Adrenal gland (tissue), 5 donors: ENCODE results near the gene RNF31.

Source experiments
- CTCF ChIP-seq, 6 experiments: fragments of 450-650 bp in 4 of 6; fragments of 200-600 bp in 2 of 6; sonication (generic) in 1 of 6; IDR thresholded peaks; 1 replicate in 5 of 6; 2 replicates in 1 of 6; pipeline versions ENCODE4 v1.5.1 to v1.8.0; 2016 to 2021; ENCODE audit warnings: antibody characterized with exemption in 6 of 6, mild to moderate bottlenecking in 2 of 6, moderate library complexity in 1 of 6
- POLR2A ChIP-seq, 2 donors: fragments of 450-650 bp; IDR thresholded peaks; one replicate each; pipeline ENCODE4 v1.6.1; 2017; ENCODE audit warnings: antibody characterized with exemption in 2 of 2, mild to moderate bottlenecking in 2 of 2, moderate library complexity in 1 of 2
- donor health status: DM: no; HTN: no; CAD: no.

GRCh38 chr14:24195186-24196070, 48.1 kb downstream of the RNF31 start, which contains the start of gene TM9SF1:
- TF ChIP-seq CTCF (IDR thresholded peaks at IDR 0.05) (no peak), POLR2A (IDR thresholded peaks at IDR 0.05) (peak; percentile 65 to 82)
